CD14-positive monocyte (primary cell): ENCODE results near the gene ZNF576. TPM values are rescaled to one million over a fixed set of nuclear protein-coding genes. Genes with fewer than 3 reads are reported as not detected.
A peak's percentile ranks its signal among the peaks of the same experiment; 100 is the strongest.

Experiments
- DNase-seq, 3 donors: peaks; one replicate each; pipeline ENCODE4 v3.0.0-alpha.2; 2011 to 2022
- H2AFZ ChIP-seq: 2 replicates; pipeline ENCODE4 v1.6.0; 2012; ENCODE audit warnings: mild to moderate bottlenecking, low read depth, low read length, inconsistent platforms; ENCODE audit not compliant: insufficient read depth, poor library complexity, severe bottlenecking
- H3K27ac ChIP-seq, 2 donors: 1 replicate in 1 of 2; 2 replicates in 1 of 2; pipeline ENCODE4 v1.5.1; 2012 to 2013; ENCODE audit warnings: low read length in 2 of 2, control low read depth in 1 of 2, inconsistent platforms in 1 of 2, low read depth in 1 of 2, mild to moderate bottlenecking in 1 of 2
- H3K27me3 ChIP-seq, 2 donors: one replicate each; pipeline versions ENCODE4 v1.6.0 to v1.6.1; 2011 to 2013; ENCODE audit warnings: low read length in 2 of 2; ENCODE audit not compliant: control insufficient read depth in 2 of 2, insufficient read depth in 2 of 2
- H3K36me3 ChIP-seq, 2 donors: replicated peaks in 1 of 2; 1 replicate in 1 of 2; 2 replicates in 1 of 2; pipeline versions ENCODE4 v1.5.1 to v1.6.1; 2012 to 2013; ENCODE audit warnings: low read length in 2 of 2, control low read depth in 1 of 2, inconsistent platforms in 1 of 2, mild to moderate bottlenecking in 1 of 2; ENCODE audit not compliant: insufficient read depth in 2 of 2, control insufficient read depth in 1 of 2
- H3K4me1 ChIP-seq, 2 donors: 1 replicate in 1 of 2; 2 replicates in 1 of 2; pipeline versions ENCODE4 v1.5.1 to v1.6.1; 2012 to 2013; ENCODE audit warnings: low read length in 2 of 2, control low read depth in 1 of 2, inconsistent platforms in 1 of 2, mild to moderate bottlenecking in 1 of 2, moderate library complexity in 1 of 2; ENCODE audit not compliant: insufficient read depth in 2 of 2, control insufficient read depth in 1 of 2
- H3K4me2 ChIP-seq: replicated peaks from 2 replicates; pipeline ENCODE3; 2012; ENCODE audit warnings: low read length, moderate library complexity, mild to moderate bottlenecking; ENCODE audit not compliant: poor library complexity, severe bottlenecking; ENCODE audit errors: extremely low read depth
- H3K4me3 ChIP-seq, 3 experiments: fragments of 200-600 bp in 1 of 3; sonication (generic) in 1 of 3; replicated peaks in 1 of 3; 1 replicate in 2 of 3; 2 replicates in 1 of 3; pipeline ENCODE4 v1.5.1; 2011 to 2013; ENCODE audit warnings: low read length in 3 of 3, mild to moderate bottlenecking in 3 of 3, control low read depth in 2 of 3, low read depth in 2 of 3, inconsistent platforms in 1 of 3, moderate library complexity in 1 of 3
- H3K79me2 ChIP-seq: 2 replicates; pipeline ENCODE4 v1.6.0; 2012; ENCODE audit warnings: mild to moderate bottlenecking, control low read depth, inconsistent platforms, low read length, moderate library complexity; ENCODE audit not compliant: insufficient read depth
- H3K9ac ChIP-seq: 2 replicates; pipeline ENCODE4 v1.6.0; 2017; ENCODE audit warnings: low read length, mild to moderate bottlenecking; ENCODE audit not compliant: insufficient read depth, poor library complexity, severe bottlenecking
- H3K9me3 ChIP-seq, 2 donors: replicated peaks in 1 of 2; 1 replicate in 1 of 2; 2 replicates in 1 of 2; pipeline versions ENCODE4 v1.5.1 to v1.6.1; 2012 to 2013; ENCODE audit warnings: low read length in 2 of 2, control low read depth in 1 of 2; ENCODE audit not compliant: control insufficient read depth in 1 of 2, insufficient read depth in 1 of 2
- H4K20me1 ChIP-seq: 2 replicates; pipeline ENCODE4 v1.6.0; 2012; ENCODE audit warnings: mild to moderate bottlenecking, low read length, control low read depth, moderate library complexity; ENCODE audit not compliant: insufficient read depth
- H3K27ac Mint-ChIP-seq, 7 donors: one replicate each; pipeline ENCODE4 v1.8.0; 2020; ENCODE audit warnings: mild to moderate bottlenecking in 7 of 7, mixed read lengths in 7 of 7, moderate library complexity in 6 of 7, inconsistent platforms in 2 of 7
- H3K27me3 Mint-ChIP-seq, 3 donors: one replicate each; pipeline ENCODE4 v1.8.0; 2021 to 2022; ENCODE audit warnings: low read depth in 3 of 3, mild to moderate bottlenecking in 3 of 3, mixed read lengths in 3 of 3, moderate library complexity in 3 of 3, inconsistent platforms in 1 of 3
- H3K36me3 Mint-ChIP-seq, 2 donors: one replicate each; pipeline ENCODE4 v1.8.0; 2020; ENCODE audit warnings: mixed read lengths in 2 of 2, inconsistent platforms in 1 of 2, mild to moderate bottlenecking in 1 of 2
- H3K4me1 Mint-ChIP-seq: one replicate; pipeline ENCODE4 v1.8.0; 2020; ENCODE audit warnings: mild to moderate bottlenecking, mixed read lengths
- H3K4me3 Mint-ChIP-seq, 2 donors: one replicate each; pipeline ENCODE4 v1.8.0; 2020; ENCODE audit warnings: mild to moderate bottlenecking in 2 of 2, mixed read lengths in 2 of 2, moderate library complexity in 1 of 2
- H3K9me3 Mint-ChIP-seq, 7 donors: one replicate each; pipeline ENCODE4 v1.8.0; 2020 to 2022; ENCODE audit warnings: mixed read lengths in 7 of 7, mild to moderate bottlenecking in 6 of 7, moderate library complexity in 6 of 7, inconsistent platforms in 2 of 7
- WGBS: methylation state at CpG from one replicate; pipeline ENCODE4 v1.1.5; 2013; ENCODE audit warnings: missing lambda C conversion rate; ENCODE audit not compliant: insufficient coverage; 5-methylcytosine and 5-hydroxymethylcytosine counted together
- intact Hi-C, 2 donors: fragments of 100-400 bp; cut with micrococcal nuclease; formaldehyde crosslinking; loops; one replicate each; pipeline versions ENCODE4 v1.15.0 to v1.15.1; 2023
- polyA plus RNA-seq, 3 donors: library from polyadenylated mRNA; depleted of rRNA in 1 of 3; unstranded in 2 of 3; stranded (reverse) in 1 of 3; fragments of 300-500 nt in 2 of 3; fragments of >200 nt in 1 of 3; fragmentation: Illumina TruSeq in 2 of 3; gene quantifications; 1 replicate in 2 of 3; 2 replicates in 1 of 3; pipeline ENCODE4 v1.2.3, GENCODE V29; 2012 to 2021
- TF ChIP-seq, protein P1 (sequence below): fragments of 200-600 bp; IDR thresholded peaks from one replicate; pipeline ENCODE4 v1.8.0; 2022; ENCODE audit warnings: antibody characterized with exemption, mild to moderate bottlenecking

ZNF576 gene
- polyA plus RNA-seq, 3 donors, result 3.6 to 8.4 (median 7.2) TPM

GRCh38 chr19:43594081-43594697, 2.2 kb upstream of the ZNF576 start:
- Histone ChIP-seq H3K79me2 (peaks cover 35% of the 10 kb centered on the region), H3K27me3 (no peaks in the 10 kb centered on the region), H3K4me2 (peak overlapping the region; percentile 92), H3K9ac (peak overlapping the region; percentile 94), H4K20me1 (peaks cover 15% of the 10 kb centered on the region), H3K4me3 (peak overlapping the region; percentile 51 to 91 (median 73)), H3K36me3 (peaks cover 29 to 41% of the 10 kb centered on the region in 2 donors), H3K4me1 (peaks cover 31 to 35% of the 10 kb centered on the region in 2 donors), H3K9me3 (no peaks in the 10 kb centered on the region), H2AFZ (no peak overlapping the region), H3K27ac (peak overlapping the region in 1 of 2 donors; percentile 93)
- Mint-ChIP-seq H3K27me3 (peaks cover 0 to 3% (median 0%) of the 10 kb centered on the region in 3 donors), H3K36me3 (peaks cover 40 to 53% of the 10 kb centered on the region in 2 donors), H3K4me1 (peaks cover 27% of the 10 kb centered on the region), H3K9me3 (no peaks in the 10 kb centered on the region), H3K4me3 (peak overlapping the region; percentile 97 to 98), H3K27ac (peak overlapping the region in 5 of 7 donors; percentile 11 to 100 (median 47))
- TF ChIP-seq, protein P1, sequence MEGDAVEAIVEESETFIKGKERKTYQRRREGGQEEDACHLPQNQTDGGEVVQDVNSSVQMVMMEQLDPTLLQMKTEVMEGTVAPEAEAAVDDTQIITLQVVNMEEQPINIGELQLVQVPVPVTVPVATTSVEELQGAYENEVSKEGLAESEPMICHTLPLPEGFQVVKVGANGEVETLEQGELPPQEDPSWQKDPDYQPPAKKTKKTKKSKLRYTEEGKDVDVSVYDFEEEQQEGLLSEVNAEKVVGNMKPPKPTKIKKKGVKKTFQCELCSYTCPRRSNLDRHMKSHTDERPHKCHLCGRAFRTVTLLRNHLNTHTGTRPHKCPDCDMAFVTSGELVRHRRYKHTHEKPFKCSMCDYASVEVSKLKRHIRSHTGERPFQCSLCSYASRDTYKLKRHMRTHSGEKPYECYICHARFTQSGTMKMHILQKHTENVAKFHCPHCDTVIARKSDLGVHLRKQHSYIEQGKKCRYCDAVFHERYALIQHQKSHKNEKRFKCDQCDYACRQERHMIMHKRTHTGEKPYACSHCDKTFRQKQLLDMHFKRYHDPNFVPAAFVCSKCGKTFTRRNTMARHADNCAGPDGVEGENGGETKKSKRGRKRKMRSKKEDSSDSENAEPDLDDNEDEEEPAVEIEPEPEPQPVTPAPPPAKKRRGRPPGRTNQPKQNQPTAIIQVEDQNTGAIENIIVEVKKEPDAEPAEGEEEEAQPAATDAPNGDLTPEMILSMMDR, result no peak
- no peak for DNase-seq
- intact Hi-C loops, result loop anchor here (2.0 to 10.0 kb wide), 3 partner anchors 39 to 67 kb away; partner anchors contain the start of genes ETHE1 (in 1 of the 2) and ZNF575 (in 1 of the 2)
- 97% methylated on average over 6 of the region's 10 CpGs for WGBS

DNA sequence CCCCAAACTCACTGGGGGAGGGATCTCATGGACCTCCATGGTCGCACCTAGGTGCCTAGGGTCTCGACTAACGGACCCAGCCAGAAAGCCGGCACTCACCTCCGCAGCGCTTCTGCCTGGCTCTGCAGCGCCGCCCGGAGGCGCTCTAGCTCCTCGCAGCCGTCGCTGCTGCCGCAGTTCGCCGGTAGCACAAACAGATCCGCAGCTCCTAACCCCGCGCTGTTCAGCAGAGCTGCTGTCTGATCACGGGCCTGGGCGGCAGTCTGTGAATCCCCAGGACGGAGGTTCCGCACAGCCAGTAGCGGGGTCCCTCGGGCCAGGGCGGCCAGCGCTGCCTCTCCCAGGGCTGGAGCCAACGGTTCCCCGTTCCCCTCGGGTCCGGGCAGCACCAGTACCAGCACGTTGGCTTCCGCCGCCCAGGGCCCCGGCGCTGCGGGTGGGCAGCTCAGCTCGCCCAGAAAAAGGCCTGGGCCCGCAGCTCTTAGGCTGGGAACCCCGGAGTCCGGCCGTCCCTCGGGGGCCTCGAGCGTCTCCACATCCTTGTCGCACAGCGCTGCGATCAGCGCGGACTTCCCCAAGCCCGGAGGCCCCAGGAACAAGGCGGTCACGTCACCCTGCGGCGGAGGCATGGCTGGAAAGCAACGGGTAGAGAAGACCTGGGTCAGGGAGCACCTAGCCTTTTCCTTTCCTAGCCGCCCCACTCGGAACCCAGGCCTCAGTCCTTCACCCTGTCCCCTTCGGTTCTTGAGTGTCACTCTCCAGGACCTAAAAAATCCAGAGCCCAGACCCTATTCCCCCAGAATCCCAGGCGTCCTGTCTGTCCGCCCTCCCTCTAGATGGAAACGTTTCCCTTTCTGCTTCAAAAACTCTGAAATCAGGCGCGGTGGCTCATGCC, 1.4 kb upstream of the ZNF576 start:
- Mint-ChIP-seq H3K27me3 (peaks cover 0 to 3% (median 0%) of the 10 kb centered on the region in 3 donors), H3K36me3 (peaks cover 44 to 54% of the 10 kb centered on the region in 2 donors), H3K4me3 (peak overlapping the region; percentile 97 to 98), H3K27ac (peak overlapping the region; percentile 98 to 100 (median 99)), H3K9me3 (no peaks in the 10 kb centered on the region), H3K4me1 (peaks cover 27% of the 10 kb centered on the region)
- H3K4me2 ChIP-seq, result peak overlapping the region; percentile 92
- intact Hi-C loops, result loop anchor here (2.0 to 10.0 kb wide), 3 partner anchors 40 to 68 kb away; partner anchors contain the start of genes ETHE1 (in 1 of the 2) and ZNF575 (in 1 of the 2)
- H3K36me3 ChIP-seq, result peaks cover 36 to 49% of the 10 kb centered on the region in 2 donors
- H3K9ac ChIP-seq, result peak overlapping the region; percentile 94
- no peaks in the 10 kb centered on the region for H3K27me3 ChIP-seq
- H3K9me3 ChIP-seq, result no peaks in the 10 kb centered on the region
- under 1% methylated on average over 62 of the region's 64 CpGs for WGBS
- peak overlapping the region; percentile 93 to 99 for H3K27ac ChIP-seq
- peaks cover 35% of the 10 kb centered on the region for H3K79me2 ChIP-seq
- H3K4me3 ChIP-seq, result peak overlapping the region; percentile 51 to 91 (median 73)
- DNase-seq, result peak; percentile 66 to 91 (median 78)
- peaks cover 31 to 35% of the 10 kb centered on the region in 2 donors for H3K4me1 ChIP-seq
- peak overlapping the region; percentile 66 for H2AFZ ChIP-seq
- peaks cover 15% of the 10 kb centered on the region for H4K20me1 ChIP-seq
- TF ChIP-seq, protein P1, result peak; percentile 99
